Activated CD4-positive, alpha-beta T cell treated with anti-CD3 and anti-CD28 coated beads, Interleukin-2, amount 50 U/mL, for 24 hours (primary cell): ENCODE measurements around the gene NME3.
"Not testable (repeated sequence)": the region's sequence is repeated elsewhere in the genome, so short reads cannot be mapped to it uniquely, and the experiment has no call there.

Source experiments
- DNase-seq, 2 donors: peaks; one replicate each; pipeline ENCODE4 v3.0.0-alpha.2; 2020; ENCODE audit warnings: low read depth in 1 of 2, low spot score in 1 of 2

NME3 gene

DNA sequence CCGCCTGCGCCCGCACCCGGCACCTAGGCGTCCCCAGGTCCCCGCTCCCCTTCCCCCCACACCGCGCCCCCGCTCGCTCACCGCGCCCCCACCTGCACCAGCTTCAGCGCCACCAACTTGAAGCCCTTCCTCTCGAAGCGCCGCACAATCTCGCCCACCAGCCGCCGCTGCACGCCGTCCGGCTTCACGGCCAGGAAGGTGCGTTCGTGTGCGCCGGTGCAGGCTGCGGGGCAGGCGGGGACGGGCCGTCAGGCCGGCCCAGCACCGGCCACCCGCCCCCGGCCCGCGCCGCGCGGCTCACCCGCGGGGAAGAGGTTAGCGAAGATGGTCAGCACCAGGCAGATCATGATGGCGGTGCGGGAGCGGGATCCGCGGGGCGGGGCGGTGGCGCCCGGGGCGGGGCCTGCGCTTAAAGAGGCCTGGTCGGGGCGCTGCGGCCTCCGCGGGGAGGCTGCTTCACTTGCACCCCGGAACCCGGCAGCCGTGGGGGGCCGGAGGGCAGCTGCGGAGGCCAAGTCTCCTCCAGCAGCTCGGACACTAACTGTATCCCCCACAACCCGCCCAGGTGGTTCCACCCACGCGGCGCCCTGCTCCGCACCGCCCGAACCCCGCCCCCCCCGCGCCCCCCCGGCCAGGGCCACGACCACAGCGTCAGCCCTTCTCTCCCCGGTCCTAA lies at the start of gene NME3:
TSS of gene NME3 (minus strand) at position 356 of the 676 bp plus-strand sequence. CDS start at position 347, 9 bp downstream.
- DNase-seq = peak; percentile 62 to 70

DNA sequence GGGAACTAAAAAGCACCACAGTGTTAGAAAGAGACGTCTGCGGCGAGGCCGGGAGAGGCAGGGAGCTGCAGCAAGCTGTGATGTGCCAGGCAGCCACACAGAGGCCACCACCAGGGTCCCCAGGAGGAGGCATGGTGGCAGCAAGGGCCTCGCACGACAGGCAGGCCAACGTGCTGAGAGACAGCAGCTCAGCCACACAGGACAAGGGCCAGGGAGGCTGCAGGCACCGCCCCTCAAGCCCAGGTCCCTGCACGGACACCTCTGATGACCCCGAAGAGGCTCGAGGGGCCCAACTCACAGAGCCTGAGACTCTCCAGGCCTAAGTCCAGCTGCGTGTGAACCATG lies 49.6 kb upstream of the NME3 start:
- DNase-seq = no peak

DNA sequence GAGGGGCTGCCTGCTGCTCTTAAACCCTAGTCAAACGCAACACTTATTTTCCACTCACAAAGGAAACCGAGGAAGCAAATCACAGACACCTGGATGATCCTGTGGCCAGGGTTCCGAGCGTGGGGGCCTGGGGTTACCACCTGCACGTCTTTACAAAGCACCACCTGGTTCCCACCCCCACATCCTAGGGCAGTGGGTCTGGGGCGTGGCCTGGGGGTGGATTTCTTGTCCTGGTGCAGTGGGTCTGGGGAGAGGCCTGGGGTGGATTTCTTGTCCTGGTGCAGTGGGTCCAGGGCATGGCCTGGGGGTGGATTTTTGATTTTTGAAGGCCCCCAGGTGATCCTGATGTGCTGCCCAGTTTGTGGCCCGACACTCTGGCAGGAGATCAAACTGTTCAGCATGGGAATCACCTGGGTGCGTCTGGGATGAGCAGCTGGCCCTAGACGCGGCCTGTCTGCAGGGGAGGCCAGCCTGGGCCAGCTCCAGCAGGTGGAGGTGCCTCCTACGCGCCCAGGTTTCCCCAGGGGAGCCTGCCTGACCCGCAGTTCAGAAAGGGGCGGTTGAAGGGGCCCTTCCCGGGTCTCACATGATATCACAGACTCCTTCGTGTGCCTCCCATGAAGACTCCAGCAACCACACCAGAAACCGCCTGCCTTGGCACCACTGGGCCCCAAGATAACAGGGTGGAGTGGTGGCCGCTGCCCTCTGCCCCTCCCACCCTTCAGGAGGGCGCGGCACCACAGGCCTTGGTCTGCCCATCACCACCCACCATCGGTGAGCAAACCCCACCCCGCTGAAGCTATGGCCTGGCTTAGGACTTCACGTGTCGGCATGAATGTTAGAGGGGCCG lies 49.0 kb upstream of the NME3 start:
- DNase-seq = no peak

DNA sequence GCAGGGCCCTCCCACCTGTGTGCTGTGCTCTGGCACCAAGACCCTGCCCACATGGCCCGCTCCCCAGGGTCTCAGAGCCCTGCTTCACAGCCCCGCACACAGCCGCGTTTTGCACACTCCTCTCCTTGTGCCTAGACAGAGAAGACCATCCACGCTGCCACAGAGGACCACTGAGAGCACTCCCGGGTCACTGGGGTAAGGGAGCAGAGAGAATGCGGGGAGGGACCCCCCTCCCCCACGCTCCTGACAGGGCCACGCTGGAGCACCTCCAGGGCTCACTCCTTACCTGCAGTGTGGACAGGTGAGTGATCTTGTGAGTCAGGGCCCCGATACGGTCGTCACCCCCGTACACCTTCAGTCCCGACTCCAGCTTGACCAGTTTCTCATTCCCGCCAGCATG lies 48.3 kb upstream of the NME3 start:
- no peak for DNase-seq

DNA sequence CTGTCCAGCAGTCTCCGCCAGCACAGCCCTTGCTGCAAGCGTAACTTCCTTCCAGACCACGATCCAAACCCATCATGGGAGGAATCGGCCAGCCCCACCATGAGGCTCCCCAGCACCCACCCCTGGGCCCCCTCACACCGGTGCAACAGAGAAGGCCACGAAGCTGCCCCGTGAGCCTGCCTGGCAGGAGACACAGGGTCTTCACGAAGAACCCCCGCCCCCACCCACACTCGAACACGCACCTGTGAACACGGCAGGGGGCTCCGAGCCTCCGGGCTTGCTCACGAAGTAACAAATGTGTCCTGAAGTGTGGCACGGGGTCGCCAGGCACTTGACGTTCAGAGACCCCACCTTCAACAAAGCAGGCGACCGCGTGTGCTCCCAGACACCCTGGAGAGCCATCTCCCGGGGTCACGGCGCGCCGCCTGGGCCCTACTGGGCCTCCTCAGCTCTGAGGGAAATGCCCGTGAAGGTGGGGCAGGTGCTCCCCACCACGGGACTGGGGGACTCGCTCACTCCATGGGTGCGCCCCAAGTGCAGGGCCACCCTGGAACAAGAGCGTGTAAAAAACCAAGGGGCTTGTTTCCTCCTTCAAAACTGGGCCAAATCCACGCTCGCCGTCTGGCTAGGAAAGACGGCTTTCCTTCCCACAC lies 47.7 kb upstream of the NME3 start:
- DNase-seq = no peak

DNA sequence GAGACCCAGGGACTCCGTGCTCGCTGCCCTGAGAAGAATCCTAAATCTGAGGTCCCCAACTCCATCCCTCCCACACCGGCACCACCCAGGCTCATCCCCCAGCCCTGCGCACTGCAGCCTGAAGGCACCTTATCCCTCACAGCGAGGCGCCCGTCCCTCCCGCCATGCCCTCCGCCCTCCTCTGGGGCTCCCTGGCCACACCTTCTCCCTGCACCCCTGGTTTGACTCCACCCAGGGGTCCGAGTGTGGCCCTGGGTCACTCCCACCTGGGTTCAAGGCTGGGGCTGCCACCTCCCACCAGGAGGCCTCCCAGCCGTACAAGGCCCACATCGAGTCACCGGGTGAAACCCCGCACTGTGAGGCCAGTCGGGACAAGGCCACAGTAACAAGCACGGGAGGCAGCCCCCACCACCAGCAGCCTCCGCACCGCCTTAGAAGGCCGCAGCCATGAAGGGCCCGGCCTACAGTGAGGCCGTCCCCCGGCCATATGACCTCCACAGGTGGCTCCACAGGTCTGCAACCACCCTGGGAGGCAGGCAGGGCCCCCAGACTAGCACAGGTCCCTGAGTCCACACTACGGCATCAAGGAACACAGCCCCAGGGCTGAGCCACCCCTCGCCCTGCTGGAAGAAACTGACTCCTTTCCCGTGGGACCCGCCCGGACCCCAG lies 47.0 kb upstream of the NME3 start:
- DNase-seq = no peak

DNA sequence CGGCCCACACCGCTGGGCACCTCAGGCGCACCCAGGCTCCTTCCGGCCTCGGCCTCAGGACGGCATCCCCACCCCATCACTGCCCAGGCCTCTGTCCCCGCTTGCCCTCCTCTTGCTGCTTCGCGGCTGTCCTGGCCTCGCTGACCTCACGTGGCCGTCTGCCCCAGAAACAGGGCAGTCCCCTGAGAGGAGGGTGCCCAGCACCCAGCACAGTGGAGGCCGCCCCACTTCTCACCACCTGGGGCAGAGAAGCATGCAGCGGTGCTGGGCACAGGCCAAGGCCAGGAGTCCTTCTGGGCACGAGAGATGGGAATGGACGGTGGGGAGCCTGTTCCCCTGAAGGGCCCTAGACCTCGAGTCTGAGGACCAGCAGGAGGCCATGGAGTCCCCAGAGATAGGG lies 46.4 kb upstream of the NME3 start:
- DNase-seq = no peak

DNA sequence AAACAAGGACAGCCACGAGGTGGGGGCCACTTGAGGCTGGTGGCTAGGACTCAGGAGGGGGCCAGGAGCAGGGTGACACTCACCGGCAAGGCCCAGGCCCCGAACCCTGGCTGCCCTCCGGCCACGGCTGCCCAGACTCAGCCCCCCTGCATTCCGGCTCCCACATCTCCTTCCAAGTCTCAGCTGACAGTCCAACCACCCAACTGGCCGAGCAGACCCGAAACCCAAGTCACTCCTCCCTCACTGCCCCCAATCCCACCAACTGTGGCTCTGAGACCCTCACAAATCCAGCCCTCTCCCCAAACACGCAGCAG lies 45.9 kb upstream of the NME3 start:
- no peak for DNase-seq

DNA sequence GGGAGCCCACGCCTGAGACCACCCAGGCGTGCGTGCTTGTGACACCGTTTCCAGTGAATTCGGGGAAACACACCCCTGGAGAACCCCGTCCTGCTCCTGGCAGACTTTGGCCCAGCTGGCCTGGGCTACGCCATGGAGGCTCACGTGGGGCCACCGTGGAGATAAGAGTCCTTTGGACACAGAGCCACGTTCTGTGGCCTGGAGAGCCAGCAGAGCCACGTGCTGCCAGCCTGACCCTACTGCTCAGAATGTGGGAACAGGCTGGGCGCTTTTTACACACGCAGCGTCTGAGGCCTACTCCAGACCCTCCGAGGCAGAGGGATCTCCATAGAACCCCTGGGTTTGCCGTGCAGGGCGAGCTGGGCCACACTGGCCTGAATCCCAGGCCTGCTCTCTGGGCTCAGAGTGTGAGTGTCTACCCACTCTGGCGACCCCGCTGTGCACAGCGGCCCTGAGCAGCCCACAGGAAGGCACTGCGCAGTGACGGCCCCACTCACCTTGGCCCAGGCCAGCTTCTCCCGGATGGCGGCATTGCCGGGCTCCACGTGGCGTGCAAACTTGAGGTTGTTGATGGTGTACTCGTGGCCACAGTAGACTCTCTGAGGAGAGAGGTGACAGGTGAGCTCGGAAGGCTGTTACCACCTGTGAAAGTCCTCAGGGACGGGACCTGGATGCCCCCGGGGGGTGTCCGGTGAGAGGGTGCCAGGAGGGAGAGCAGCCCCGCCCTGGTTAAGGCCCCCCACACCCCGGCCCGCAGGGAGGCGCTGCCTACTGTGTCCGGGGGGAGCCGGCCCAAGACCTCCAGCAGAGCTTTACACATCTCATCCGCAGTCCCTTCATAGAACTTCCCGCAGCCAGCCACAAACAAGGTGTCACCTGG lies 45.3 kb upstream of the NME3 start:
- no peak for DNase-seq

DNA sequence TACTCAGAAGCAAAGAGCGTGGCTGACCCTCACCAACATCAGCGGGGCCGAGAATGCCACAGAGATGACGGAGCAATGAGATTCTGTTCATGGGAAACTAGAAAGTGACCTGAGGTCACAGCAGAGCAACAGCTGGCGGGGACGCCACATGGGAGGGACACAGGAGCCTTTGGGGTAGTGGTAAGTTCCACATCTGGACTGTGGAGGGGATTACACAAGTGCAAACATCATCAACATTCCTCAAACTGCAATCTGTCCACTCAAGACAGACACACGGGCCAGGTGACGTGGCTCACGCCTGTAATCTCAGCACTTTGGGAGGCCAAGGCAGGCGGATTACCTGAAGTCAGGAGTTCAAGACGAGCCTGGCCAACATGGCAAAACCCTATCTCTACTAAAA lies 44.1 kb upstream of the NME3 start:
- DNase-seq = no peak

DNA sequence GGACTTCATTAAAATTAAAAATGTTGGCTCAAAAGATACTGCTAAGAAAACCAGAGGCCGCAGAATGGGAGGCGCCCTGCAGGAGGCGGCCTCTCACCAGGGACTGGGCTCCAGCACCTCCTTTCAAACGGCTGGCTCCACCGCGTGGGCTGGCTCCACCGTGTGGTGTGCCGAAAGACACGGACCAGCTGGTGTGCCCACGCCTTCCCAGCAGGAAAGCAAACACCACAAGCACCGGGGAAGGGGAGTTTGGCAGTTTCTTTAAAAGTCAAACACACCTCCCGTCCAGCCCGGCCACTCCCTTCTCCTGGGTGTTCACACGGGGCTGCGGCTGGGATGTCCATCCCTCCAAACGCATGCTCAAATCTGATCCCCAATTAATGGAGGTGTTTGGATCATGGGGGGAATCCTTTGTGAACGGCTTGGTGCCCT lies 41.4 kb upstream of the NME3 start:
- DNase-seq = peak in 1 of 2 donors; percentile 40

DNA sequence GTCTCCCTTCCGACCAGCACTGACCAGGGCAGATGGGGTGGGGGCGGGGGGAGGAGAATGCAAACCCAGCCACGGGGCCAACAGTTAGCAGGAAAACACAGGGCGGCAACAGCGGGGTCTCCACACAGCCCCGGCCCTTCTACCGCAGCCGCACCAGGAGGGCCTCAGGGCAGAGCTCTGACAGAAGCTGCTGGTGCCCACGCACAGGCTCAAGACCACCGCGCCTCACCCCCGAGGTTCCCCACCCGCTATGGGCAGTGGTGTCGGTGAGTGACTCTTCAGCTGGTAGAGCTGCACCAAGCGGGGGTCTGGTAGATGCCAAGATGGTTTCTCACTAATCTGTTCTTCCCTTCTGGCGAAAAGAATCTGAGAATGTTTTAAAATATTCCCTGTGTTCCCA lies 39.2 kb upstream of the NME3 start:
- no peak for DNase-seq

DNA sequence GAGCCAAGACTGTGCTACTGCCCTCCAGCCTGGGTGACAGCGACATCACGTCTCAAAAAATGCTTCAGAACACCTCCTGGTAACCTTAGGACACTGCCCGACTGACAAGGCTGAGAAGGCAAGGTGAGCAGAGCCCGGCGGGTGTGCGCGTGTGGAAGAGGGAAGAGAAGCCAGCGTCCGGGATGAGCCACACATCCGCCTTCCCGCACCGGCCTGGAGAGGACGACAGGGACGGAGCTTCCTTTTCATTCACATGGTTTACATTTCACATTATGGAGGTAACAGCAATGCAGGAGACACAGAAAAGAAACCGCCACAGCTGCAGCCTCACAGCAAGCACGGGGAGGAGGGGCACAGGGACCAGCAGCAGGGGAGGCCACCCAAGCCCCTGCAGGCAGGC lies 38.8 kb upstream of the NME3 start:
- DNase-seq = no peak

DNA sequence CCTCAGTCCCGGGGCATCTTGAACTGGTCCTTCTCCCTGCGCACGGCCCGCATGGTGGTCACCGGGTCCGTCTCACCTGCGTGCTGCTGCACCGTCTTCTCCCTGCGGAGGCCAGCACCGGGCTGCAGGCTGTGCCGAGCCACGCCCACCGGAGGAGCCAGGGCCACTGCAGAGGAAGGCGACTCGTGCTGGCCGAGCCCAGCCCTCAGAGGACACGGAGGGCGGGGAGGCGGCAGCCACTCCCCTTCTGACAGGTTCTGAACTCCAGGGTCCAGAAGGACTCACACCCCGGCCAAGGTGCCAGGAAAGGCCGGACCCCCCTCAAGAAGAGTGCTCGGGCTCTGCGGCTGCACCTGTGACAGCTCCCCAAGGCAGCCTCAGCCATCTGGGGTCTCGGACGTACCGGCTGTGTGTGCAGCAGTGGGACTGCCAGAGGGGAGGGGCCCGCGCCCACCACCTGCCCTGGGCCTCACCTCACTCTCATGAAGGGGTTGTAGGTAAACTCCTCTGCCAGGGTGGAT lies 38.0 kb upstream of the NME3 start:
- no peak for DNase-seq

DNA sequence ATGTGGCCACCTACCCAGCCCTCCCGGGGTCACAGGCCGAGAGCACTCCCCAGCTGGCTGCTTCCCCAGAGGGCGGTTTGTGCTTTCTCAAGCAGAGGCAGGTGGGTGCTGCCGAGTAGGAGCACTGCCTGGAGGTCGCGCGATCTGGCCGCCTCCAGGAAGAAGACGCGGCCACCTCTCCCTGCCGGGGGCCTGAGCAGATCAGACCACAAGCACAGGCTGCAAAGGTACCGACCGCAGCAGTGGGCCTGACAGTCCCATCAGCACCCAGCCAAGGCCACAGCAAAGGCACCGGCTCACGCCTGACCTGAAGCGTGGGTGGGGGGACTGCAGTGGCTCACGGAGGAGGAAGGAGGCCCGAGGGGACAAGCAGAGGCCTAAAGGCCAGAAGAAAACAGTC lies 37.3 kb upstream of the NME3 start:
- DNase-seq = no peak

DNA sequence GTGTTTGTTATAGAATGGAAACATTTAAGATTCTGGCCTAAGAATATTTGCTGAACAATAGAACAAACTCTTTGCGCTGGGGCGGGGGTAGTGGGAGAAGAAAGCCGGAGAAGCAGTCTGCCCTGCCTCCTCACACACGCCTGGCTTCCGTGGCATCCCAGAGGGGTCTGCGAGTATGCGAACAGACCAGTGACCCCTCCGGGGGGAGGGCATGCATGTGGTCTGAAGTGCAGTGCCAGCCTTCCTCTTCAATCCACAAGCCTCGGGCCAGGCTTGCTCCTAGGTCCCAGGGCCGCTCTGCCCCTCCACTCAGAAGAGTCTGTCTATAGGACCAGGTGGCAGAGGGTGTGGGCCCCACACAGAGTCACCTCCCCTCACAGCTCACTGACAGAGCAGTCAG lies 36.3 kb upstream of the NME3 start:
- no peak for DNase-seq

DNA sequence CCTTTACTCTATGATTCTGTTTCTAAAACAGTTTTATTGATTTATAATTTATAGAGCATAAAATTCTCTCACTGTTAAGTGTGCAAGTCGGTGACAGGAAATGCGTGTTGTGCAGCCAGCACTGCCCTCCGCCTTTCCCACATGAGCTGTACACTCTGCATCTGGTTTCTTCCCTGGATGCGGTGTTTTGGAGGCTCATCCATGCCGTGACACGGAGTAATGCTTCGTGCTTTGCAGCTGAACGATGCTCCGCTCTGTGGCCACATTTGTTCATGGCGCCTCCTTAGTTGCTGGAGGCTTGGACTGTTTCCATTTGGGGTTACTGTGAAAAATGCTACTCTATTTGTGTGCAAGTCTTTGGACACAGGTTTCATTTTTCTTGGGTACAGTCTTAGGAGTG lies 29.4 kb upstream of the NME3 start:
- DNase-seq = no peak

DNA sequence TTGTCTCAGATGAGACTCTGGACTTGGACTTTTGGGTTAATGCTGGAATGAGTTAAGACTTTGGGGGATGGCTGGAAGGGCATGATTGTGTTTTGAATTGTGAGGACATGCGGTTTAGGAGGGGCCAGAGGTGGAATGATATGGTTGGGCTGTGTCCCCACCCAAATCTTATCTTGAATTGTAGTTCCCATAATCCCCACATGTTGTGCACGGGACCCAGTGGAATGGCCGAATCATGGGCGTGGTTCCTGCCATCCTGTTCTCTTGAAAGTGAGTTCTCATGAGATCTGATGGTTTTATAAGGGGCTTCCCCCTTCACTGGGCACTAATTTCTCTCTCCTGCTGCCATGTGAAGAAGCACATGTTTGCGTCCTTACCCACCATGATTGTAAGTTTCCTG lies 27.9 kb upstream of the NME3 start:
- not testable (repeated sequence) for DNase-seq

DNA sequence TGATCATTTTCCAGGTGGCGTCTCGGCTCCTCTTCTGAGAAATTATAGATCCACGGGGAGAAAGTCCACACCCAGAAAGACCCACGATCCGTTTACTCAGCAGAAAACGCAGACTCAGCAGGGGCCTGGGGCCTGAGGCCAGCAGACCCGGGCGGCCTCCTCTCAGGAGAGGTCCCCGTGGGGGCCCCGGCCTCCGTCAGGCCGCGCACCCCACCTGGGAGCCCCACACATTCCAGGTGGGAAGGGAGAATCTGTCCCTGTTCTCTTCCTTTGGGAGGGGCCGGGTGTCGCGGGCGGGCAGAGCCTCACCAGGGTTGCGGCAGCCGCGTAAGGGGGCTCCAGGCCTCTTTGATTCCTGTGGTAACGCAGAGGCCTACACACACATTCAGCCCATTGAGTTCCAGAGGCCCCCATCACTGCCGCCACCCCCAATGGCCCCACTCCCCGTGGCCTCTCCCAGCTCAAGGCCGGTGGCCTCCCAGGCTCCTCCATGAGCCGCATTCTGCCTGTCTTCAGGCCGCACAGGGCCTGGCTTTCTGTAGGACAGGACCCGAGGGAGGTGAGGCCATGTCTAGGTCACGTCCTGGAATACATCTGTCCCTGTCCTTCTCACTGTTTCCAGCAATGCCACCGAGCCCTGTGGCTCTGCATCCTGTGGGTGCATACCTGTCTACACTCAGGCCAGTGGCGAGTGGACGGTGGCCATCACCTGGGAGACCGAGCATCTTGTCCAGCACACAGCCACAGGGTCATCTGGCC lies 23.7 kb upstream of the NME3 start:
- DNase-seq = no peak
